Parietal lobe (tissue), 1 donor: Measurements from ENCODE around the gene SLC10A6. TPM values are rescaled to one million over a fixed set of nuclear protein-coding genes. Genes with fewer than 3 reads are reported as not detected.

Experiments
- total RNA-seq: library from RNA; depleted of rRNA; stranded (reverse); fragments of >200 nt; gene quantifications from one replicate; pipeline ENCODE4 v1.2.3, GENCODE V29; 2014

Gene SLC10A6
- total RNA-seq = not detected

GRCh38 chr4:86848732-86849619 is at the start of gene SLC10A6:
TSS of gene SLC10A6 (minus strand) at chr4:86849384. CDS start at chr4:86849115, 269 bp downstream.

GRCh38 chr4:86891762-86892635 is 42.8 kb upstream of the SLC10A6 start, which contains the start of gene C4orf36:
TSS of gene C4orf36 (minus strand) at chr4:86892422. CDS start at chr4:86891520, 902 bp downstream.

Other genes starting within 250 kb of the SLC10A6 start
- gene C4orf36, start 43.0 kb upstream of the SLC10A6 start, total RNA-seq = 1.6 TPM
- 8.1 TPM for gene AFF1, start 85.6 kb upstream of the SLC10A6 start, total RNA-seq